ENCODE measurements around the gene CCT8L2.
"Not testable (repeated sequence)": the region's sequence is repeated elsewhere in the genome, so short reads cannot be mapped to it uniquely, and the experiment has no call there.

CCT8L2 gene

DNA sequence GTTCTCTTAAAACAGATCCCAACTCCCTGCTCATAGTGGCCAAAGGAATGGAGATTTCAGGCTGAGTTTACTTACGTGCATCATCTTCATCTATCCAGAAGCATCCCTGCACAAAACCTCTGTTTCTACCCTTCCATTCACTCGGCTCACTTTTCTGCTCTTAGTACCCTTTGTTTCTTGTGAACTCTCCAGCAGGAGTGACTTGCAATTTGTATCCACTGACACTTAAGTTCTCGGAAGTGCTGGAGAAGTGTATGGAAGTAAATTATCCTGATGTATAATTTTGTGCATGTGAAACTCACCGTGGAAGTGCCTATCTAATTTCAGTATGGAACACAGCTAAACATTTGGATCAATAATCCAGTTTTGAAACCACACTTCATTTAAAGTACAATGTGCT, 7.0 kb upstream of the CCT8L2 start:
- DNase-seq (ENCODE audit: low read depth in 4 of 4, low spot score in 1 of 4): not testable (repeated sequence)

DNA sequence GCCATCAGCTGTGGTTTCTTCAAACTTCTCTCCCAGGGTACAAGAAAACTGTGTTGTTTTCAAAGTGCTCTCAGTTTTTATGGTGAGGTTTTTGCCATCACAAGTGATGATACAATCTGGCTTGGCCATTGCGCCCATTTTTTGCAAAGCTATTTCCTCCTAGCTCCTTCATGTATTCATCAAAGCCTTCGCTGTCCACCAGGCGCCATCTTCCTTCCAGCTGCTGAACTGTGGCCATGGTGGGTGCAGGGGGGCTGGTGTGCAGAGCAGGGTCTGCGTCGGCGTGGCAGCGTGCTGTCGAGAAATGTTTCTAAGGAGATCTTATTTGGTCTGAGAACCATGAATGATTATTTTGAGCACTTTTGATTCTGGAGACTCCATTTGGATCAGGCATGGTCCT, 2.6 kb upstream of the CCT8L2 start:
- DNase-seq (ENCODE audit: low read depth in 4 of 4, low spot score in 1 of 4): not testable (repeated sequence)

DNA sequence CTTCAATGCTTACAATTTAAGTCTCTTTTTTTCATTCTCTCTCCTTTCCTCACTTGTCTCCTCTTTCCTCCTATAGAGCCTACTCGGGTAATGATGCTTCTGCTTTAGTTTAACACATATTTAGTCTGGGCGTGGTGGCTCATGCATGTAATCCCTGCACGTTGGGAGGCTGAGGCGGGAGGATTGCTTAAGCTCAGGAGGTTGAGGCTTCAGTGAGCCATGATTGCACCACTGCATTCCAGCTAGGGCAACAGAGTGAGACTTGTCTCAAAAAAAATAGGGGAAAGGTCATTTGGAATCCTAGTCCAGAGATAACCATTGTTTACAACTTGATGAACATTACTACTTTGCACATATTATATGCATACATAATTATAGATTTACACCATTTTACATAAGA, 1.4 kb upstream of the CCT8L2 start:
- no peak for DNase-seq (ENCODE audit: low read depth in 4 of 4, low spot score in 1 of 4)

DNA sequence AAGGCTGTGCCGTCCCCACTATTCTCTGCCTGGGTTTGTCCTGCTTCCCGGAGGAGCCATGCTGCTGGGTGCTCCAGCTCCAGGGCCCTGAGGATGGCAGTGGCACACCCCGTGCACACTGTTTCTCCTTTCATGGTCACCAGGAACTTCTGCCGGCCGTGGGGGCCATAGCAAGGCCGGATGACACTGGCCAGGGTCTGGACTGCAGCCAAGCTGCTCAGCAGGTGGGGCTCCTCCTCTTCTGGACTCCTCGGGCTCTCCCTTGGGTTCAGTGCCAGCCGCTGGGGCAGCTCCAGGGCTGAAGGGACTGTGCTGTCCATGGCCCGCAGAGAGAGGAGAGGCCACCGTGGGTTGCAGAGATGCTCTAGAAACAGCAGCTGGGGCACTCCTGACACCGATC, 379 bp downstream of the CCT8L2 start:
- DNase-seq (ENCODE audit: low read depth in 4 of 4, low spot score in 1 of 4): not testable (repeated sequence)

DNA sequence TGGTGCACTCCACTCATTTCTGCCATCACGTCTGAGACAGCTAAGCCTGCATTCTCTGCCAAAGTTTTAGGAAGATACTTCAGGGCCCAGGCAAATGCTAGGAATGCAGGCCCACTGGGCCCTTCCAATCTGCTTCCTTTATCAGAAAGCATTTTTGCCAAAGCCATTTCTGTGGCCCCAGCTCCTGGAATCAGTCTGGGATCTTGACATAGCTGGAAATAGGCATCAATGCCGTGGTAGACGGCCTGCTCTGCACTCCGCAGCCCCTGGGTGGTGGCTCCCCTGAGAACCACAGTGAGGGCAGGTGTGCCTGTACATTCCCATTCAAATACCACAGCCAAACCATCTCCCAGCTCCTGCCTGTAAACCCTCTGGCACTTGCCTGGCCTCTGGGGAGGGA, 1.5 kb downstream of the CCT8L2 start:
- not testable (repeated sequence) for DNase-seq (ENCODE audit: low read depth in 4 of 4, low spot score in 1 of 4)

DNA sequence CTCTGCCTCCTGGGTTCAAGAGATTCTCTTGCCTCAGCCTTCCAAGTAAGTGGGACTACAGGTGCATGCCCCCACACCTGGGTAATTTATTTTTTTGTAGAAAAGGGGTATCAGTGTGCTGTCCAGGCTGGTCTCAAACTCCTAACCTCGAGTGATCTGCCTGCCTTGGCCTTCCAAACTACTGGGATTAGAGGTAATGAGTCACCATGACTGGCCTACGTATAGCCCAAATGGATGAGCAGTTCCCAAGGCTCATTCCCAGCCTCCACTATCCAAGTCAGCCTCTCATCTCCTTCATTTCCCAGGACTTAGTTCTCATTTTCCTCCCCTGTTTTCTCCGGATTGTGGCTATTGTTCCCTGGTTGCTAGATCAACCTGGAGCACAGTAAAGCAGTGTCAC, 5.6 kb downstream of the CCT8L2 start:
- no peak for DNase-seq (ENCODE audit: low read depth in 4 of 4, low spot score in 1 of 4)

DNA sequence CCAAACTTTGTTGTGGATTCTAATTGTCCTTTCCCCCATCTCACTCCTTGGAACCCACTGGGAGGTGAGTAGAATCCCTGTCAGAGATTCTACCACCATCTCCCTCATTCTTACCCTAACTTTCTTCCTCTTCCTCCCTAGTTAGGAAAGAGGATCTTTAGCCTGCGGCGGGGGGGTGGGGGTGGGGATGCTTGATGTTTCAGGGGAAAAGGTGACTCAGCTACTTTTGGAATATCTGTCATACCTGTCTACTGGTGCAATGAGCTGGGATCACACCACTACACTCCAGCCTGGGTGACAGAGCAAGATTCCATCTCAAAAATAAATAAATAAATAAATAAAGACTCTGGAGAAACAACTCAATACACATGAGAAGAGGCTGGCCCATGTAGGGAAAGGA, 6.4 kb downstream of the CCT8L2 start:
- DNase-seq (ENCODE audit: low read depth in 4 of 4, low spot score in 1 of 4): no peak

DNA sequence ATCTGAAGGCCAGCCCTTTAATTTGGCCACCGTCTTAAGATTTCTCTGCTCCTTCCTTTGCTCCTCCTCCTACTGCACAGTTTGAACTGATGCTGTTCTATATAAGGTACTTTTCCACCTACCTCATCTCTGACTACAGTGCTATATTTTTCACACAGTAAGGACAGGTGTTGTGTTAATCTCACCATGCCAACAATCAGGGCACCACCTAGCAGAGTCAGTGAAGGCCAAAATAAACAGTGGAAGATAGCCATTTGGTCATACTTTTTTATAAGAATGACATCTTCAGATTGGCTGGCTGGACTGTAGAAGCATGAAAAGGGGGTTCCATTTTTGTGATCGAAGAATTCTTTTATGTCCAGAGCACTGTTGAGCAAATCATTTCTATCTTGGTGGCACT, 11.7 kb downstream of the CCT8L2 start:
- DNase-seq (ENCODE audit: low read depth in 4 of 4, low spot score in 1 of 4): not testable (repeated sequence)

DNA sequence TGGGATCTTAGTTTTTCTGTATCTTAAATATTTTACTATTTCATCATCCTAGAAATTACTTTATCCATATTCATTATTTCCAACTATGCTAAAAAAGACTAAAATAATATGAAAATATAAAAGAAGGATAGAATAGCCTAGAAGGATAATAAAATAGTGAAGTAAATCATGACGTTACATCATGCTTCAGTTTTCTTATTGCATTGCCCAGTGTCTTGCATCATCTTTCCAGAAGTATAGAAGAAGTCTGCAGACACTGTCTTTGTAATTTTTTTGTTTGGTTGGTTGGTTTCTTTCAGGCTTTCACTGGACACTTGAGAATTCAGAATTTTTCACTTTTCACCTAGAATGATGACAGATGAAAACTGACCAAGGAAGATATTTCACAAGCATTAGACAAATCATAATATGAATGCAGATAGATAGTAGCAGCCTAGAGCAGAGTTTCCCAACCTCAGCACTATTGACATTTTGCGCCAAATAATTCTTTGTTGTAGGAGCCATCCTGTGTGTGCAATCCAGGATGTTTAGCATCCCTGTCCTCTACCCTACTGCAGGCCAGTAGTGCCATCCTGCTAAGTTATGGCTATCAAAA, 23.3 kb downstream of the CCT8L2 start:
- not testable (repeated sequence) for DNase-seq (ENCODE audit: low read depth in 4 of 4, low spot score in 1 of 4)

DNA sequence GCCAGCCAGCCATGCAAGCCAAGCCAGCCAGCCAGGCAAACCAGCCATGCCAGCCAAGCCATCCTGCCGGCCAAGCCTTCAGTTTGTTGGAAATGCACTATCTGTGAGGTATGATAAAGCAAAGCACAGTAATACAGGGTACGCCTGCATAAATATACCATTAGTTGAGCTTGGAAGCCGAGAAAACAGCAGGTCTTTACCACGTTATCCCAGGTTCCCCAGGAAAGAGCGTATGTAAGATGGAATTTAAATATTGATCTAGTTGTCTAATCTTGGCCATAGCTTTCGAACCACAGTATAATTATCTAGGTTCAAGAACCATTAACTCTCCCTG, 24.2 kb downstream of the CCT8L2 start:
- no peak for DNase-seq (ENCODE audit: low read depth in 4 of 4, low spot score in 1 of 4)

DNA sequence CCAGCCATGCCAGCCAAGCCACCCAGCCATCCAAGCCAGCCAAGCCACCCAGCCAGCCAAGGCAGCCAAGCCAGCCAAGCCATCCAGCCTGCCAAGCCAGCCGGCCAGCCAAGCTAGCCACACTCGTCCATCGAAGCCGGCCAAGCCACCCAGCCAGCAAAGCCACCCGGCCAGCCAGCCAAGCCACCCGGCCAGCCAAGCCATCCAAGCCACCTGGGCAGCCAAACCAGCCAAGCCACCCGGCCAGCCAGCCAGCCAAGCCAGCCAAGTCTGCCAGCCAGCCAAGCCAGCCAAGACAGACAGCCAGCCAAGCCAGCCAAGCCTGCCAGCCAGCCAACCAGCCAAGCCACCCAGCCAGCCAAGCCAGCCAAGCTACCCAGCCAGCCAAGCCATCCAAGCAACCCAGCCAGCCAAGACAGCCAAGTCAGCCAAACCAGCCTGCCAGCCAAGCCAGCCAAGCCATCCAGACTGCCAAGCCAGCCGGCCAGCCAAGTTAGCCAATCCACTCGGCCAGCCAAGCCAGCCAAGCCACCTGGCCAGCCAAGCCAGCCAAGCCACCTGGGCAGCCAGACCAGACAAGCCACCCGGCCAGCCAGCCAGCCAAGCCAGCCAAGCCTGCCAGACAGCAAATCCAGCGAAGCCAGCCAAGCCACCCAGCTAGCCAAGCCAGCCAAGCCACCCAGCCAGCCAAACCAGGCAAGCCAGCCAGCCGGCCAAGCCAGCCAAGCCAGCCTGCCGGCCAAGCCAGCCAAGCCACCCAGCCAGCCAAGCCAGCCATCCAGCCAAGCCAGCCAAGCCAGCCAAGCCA, 24.8 kb downstream of the CCT8L2 start:
- DNase-seq (ENCODE audit: low read depth in 4 of 4, low spot score in 1 of 4): not testable (repeated sequence)

DNA sequence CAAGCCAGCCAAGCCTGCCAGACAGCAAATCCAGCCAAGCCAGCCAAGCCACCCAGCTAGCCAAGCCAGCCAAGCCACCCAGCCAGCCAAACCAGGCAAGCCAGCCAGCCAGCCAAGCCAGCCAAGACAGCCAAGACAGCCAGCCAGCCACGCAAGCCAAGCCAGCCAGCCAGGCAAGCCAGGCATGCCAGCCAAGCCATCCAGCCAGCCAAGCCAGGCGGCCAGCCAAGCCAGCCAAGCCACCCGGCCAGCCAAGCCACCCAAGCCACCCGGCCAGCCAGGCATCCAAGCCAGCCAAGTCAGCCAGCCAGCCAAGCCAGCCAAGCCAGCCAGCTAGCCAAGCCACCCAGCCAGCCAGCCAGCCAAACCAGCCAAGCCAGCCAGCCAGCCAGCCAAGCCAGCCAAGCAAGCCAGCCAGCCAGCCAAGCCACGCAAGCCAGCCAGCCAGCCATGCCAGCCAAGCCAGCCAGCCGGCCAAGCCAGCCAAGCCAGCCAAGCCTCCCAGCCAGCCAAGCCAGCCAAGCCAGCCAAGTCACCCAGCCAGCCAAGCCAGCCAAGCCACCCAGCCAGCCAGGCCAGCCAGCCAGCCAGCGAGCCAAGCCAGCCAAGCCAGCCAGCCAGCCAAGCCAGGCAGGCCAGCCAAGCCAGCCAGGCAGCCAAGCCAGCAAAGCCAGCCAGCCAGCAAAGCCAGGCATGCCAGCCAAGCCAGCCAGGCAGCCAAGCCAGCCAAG, 26.0 kb downstream of the CCT8L2 start:
- not testable (repeated sequence) for DNase-seq (ENCODE audit: low read depth in 4 of 4, low spot score in 1 of 4)

DNA sequence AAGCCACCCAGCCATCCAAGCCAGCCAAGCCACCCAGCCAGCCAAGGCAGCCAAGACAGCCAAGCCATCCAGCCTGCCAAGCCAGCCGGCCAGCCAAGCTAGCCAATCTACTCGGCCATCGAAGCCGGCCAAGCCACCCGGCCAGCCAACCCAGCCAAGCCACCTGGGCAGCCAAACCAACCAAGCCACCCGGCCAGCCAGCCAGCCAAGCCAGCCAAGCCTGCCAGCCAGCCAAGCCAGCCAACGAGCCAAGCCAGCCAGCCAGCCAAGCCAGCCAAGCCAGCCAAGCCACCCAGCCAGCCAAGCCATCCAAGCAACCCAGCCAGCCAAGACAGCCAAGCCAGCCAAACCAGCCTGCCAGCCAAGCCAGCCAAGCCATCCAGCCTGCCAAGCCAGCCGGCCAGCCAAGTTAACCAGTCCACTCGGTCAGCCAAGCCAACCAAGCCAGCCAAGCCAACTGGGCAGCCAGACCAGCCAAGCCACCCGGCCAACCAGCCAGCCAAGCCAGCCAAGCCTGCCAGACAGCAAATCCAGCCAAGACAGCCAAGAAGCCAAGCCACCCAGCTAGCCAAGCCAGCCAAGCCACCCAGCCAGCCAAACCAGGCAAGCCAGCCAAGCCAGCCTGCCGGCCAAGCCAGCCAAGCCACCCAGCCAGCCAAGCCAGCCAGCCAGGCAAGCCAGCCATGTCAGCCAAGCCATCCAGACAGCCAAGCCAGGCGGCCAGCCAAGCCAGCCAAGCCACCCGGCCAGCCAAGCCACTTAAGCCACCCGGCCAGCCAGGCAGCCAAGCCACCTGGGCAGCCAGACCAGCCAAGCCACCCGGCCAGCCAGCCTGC, 26.8 kb downstream of the CCT8L2 start:
- not testable (repeated sequence) for DNase-seq (ENCODE audit: low read depth in 4 of 4, low spot score in 1 of 4)

DNA sequence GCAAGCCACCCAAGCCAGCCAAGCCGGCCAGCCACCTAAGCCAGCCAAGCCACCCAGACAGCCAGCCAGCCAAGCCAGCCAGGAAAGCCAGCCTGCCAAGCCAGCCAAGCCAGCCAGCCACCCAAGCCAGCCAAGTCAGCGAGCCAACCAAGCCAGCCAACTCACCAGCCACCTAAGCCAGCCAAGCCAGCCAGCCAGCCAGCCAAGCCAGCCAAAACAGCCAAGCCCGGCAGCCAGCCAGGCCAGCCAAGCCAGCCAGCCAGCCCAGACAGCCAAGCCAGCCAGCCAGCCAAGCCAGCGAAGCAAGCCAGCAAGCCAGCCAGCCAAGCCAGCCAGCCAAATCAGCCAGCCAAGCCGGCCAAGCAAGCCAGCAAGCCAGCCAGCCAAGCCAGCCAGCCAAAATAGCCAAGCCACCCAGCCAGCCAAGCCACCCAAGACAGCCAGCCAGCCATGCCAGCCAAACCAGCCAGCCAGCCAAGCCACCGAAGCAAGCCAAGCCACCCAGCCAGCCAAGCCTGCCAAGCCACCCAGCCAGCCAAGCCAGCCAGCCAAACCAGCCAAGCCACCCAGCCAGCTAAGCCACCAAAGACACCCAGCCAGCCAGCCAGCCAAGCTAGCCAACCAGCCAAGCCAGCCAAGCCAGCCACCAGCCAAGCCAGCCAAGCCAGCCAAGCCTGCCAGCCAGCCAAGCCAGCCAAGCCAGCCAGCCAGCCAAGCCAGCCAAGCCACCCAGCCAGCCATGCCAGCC, 27.6 kb downstream of the CCT8L2 start:
- DNase-seq (ENCODE audit: low read depth in 4 of 4, low spot score in 1 of 4): not testable (repeated sequence)

DNA sequence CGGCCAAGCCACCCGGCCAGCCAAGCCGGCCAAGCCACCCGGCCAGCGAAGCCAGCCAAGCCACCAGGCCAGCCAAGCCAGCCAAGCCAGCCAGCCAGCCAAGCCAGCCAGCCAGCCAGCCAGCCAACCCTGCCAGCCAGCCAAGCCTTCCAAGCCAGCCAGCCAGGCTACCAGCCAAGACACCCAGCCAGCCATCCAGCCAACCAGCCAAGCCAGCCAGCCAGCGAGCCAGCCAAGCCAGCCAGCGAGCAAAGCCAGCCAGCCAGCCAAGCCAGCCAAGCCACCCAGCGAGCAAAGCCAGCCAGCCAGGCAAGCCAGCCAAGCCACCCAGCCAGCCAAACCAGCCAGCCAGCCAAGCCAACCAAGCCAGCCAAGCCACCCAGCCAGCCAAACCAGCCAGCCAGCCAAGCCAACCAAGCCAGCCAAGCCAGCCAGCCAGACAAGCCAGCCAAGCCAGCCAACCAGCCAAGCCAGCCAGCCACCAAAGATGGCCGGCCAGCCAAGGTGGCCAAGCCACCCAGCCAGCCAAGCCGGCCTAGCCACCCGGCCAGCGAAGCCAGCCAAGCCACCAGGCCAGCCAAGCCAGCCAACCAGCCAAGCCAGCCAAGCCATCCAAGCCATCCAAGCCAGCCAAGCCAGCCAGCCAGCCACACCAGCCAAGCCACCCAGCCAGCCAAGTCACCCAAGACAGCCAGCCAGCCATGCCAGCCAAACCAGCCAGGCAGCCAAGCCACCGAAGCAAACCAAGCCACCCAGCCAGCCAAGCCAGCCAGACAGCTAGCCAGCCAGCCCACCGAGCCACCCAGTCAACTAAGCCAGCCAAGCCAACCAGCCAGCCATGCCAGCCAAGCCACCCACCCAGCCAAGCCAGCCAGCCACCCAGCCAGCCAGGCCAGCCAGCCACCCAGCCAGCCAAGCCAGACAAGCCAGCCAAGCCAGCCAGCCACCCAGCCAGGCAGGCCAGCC, 28.8 kb downstream of the CCT8L2 start:
- DNase-seq (ENCODE audit: low read depth in 4 of 4, low spot score in 1 of 4): no peak

DNA sequence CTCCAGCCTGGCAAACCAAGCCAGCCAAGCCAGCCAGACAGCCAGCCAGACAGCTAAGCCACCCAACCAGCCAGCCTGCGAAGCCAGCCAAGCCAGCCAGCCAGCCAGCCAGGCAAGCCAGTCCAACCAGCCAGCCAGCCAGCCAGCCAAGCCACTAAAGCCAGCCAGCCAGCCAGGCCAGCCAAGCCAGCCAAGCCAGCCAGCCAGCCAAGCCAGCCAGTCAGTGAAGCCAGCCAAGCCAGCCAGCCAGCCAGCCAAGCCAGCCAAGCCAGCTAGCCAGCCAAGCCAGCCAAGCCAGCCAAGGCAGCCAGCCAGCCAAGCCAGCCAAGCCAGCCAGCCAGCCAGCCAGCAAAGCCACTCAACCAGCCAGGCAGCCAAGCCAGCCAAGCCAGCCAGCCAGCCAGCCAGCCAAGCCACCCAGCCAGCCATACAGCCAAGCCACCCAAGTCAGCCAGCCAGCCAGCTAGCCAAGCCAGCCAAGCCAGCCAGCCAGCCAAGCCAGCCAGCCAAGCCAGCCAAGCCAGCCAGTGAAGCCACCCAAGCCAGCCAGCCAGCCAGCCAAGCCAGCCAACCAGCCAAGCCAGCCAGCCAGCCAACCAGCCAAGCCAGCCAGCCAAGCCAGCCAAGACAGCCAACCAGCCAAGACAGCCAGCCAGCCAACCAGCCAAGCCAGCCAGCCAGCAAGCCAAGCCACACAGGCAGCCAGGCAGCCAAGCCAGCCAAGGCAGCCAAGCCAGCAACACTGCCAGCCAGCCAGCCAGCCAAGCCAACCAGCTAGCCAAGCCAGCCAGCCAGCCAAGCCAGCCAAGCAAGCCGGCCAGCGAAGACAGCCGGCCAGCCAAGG, 29.7 kb downstream of the CCT8L2 start:
- no peak for DNase-seq (ENCODE audit: low read depth in 4 of 4, low spot score in 1 of 4)

DNA sequence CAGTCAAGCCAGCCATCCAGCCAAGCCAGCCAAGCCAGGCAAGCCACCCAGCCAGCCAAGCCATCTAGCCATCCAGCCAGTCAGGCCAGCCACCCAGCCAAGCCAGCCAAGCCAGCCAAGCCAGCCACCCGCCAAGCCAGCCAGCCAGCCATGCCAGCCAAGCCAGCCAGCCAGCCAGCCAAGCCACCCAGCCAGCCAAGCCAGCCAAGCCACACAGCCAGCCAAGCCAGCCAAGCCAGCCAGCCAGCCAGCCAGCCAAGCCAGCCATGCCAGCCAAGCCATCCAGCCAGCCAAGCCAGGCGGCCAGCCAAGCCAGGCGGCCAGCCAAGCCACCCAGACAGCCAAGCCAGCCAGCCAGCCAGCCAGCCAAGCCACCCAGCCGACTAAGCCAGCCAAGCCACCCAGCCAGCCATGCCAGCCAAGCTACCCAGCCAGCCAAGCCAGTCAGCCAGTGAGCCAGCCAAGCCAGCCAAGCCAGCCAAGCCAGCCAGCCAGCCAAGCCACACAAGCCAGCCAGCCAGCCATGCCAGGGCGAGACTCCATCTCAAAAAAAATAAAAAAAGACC, 31.4 kb downstream of the CCT8L2 start:
- not testable (repeated sequence) for DNase-seq (ENCODE audit: low read depth in 4 of 4, low spot score in 1 of 4)

DNA sequence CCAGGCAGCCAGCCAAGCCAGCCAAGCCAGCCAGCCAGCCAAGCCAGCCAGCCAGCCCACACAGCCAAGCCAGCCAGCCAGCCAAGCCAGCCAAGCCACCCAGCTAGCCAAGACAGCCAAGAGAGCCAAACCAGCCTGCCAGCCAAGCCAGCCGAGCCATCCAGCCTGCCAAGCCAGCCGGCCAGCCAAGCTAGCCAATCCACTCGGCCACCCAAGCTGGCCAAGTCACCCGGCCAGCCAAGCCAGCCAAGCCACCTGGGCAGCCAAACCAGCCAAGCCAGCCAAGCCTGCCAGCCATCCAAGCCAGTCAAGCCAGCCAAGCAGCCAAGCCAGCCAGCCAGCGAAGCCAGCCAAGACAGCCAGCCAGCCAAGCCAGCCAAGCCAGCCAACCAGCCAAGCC, 32.0 kb downstream of the CCT8L2 start:
- not testable (repeated sequence) for DNase-seq (ENCODE audit: low read depth in 4 of 4, low spot score in 1 of 4)
